ENCODE data around the gene SNRPA. TPM values are rescaled to one million over a fixed set of nuclear protein-coding genes. Genes with fewer than 3 reads are reported as not detected.

SNRPA gene
- total RNA-seq, 2 experiments from 2014 or later = 214 to 315 TPM

GRCh38 chr19:40737102-40737644 is 13.8 kb upstream of the SNRPA start:
- CTCF ChIA-PET (ENCODE audit: unreplicated experiment) = no interaction called here
- H3K36me3 ChIP-seq (ENCODE audit: insufficient read depth, low read length) = 0 out of 2 replicates have a peak, but pooled peaks cover 9% of the 10 kb centered on the region

DNA sequence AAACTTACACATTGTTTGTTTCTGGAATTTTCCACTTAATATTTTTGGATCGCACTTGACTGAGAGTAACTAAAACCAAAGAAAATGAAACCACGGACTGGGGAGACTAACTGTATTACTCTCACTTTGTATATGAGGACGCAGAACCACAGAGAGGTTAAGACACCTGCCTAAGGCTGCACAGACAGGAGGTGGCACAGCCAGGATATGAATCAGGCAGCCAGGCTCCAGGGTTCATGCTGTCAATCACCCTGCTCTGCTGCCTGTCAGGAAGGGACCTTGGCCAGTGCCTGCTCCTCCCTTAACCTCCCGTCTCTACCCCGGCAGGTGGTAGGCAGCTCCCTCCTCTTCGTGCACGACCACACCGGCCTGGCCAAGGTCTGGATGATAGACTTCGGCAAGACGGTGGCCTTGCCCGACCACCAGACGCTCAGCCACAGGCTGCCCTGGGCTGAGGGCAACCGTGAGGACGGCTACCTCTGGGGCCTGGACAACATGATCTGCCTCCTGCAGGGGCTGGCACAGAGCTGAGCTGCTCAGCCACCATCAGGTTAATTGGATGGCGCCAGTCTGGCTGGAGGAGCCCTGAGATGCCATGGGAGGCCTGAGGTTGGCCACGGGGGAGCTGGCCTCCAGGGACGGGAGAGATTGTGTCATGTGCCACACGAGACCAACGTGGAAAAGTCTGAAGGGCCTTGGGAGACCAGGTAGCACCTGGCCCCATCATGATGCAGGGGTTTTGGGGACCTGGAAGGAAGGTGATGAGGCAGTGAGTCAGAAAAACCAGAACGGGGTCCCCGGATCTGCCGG is 11.8 kb upstream of the SNRPA start:
- POLR2A ChIA-PET = no interaction called here
- TF ChIP-seq, protein P1, sequence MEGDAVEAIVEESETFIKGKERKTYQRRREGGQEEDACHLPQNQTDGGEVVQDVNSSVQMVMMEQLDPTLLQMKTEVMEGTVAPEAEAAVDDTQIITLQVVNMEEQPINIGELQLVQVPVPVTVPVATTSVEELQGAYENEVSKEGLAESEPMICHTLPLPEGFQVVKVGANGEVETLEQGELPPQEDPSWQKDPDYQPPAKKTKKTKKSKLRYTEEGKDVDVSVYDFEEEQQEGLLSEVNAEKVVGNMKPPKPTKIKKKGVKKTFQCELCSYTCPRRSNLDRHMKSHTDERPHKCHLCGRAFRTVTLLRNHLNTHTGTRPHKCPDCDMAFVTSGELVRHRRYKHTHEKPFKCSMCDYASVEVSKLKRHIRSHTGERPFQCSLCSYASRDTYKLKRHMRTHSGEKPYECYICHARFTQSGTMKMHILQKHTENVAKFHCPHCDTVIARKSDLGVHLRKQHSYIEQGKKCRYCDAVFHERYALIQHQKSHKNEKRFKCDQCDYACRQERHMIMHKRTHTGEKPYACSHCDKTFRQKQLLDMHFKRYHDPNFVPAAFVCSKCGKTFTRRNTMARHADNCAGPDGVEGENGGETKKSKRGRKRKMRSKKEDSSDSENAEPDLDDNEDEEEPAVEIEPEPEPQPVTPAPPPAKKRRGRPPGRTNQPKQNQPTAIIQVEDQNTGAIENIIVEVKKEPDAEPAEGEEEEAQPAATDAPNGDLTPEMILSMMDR (conservative IDR thresholded peaks at IDR 0.05; ENCODE audit: low read length) = no peak
- no peak for TF ChIP-seq EZH2phosphoT487 (IDR thresholded peaks at IDR 0.05; ENCODE audit: borderline replicate concordance, low read depth, low read length)
- BruUV-seq (replicated peaks) = no TSS peak

More at GRCh38 chr19:40737102-40737644, 13.8 kb upstream of the SNRPA start:
- no peak overlapping the region for H2AFZ ChIP-seq (ENCODE audit: low read length)
- H3K4me1 ChIP-seq (ENCODE audit: insufficient read depth, low read length, poor library complexity, severe bottlenecking) = no peaks in the 10 kb centered on the region
- H4K20me1 ChIP-seq (ENCODE audit: insufficient read depth, low read length) = no peaks in the 10 kb centered on the region
- no peak for DNase-seq (ENCODE audit: low spot score)
- no peaks in the 10 kb centered on the region for H3K79me2 ChIP-seq (ENCODE audit: insufficient read depth, low read depth, low read length)
- H3K9me2 ChIP-seq (ENCODE audit: insufficient read depth, low read length) = no peaks in the 10 kb centered on the region
- no peaks in the 10 kb centered on the region for H3K9me3 ChIP-seq (ENCODE audit: low read length)
- no TSS peak for BruUV-seq (replicated peaks)
- POLR2A ChIA-PET = interaction anchor here (0.6 kb wide), 1 partner anchor 16 kb away, joined by 3 read pairs; no protein-coding TSS in a partner anchor
- no peak overlapping the region for H3K4me3 ChIP-seq (ENCODE audit: low read depth, low read length, poor library complexity, severe bottlenecking)
- intact Hi-C loops (cut with micrococcal nuclease; ENCODE audit: unreplicated experiment) = no loop called here
- H3K4me2 ChIP-seq (ENCODE audit: low read length) = no peak overlapping the region
- H3K27ac ChIP-seq (ENCODE audit: low read depth, low read length, poor library complexity, severe bottlenecking) = no peak overlapping the region
- TF ChIP-seq, protein P1 (conservative IDR thresholded peaks at IDR 0.05; ENCODE audit: low read length) = no peak
- TF ChIP-seq EZH2phosphoT487 (IDR thresholded peaks at IDR 0.05; ENCODE audit: borderline replicate concordance, low read depth, low read length) = no peak

More for the DNA sequence above, 11.8 kb upstream of the SNRPA start:
- Histone ChIP-seq H2AFZ (ENCODE audit: low read length) (no peak overlapping the region), H3K4me1 (ENCODE audit: insufficient read depth, low read length, poor library complexity, severe bottlenecking) (no peaks in the 10 kb centered on the region), H3K27ac (ENCODE audit: low read depth, low read length, poor library complexity, severe bottlenecking) (no peak overlapping the region), H3K4me3 (ENCODE audit: low read depth, low read length, poor library complexity, severe bottlenecking) (no peak overlapping the region), H3K9me2 (ENCODE audit: insufficient read depth, low read length) (no peaks in the 10 kb centered on the region), H3K9me3 (ENCODE audit: low read length) (no peaks in the 10 kb centered on the region), H4K20me1 (ENCODE audit: insufficient read depth, low read length) (no peaks in the 10 kb centered on the region), H3K79me2 (ENCODE audit: insufficient read depth, low read depth, low read length) (no peaks in the 10 kb centered on the region), H3K4me2 (ENCODE audit: low read length) (no peak overlapping the region), H3K36me3 (ENCODE audit: insufficient read depth, low read length) (0 out of 2 replicates have a peak, but pooled peaks cover 14% of the 10 kb centered on the region)
- intact Hi-C loops (cut with micrococcal nuclease; ENCODE audit: unreplicated experiment) = no loop called here
- no peak for DNase-seq (ENCODE audit: low spot score)
- CTCF ChIA-PET (ENCODE audit: unreplicated experiment) = no interaction called here

Data from OCI-LY7 (cell line).